Measurements from ENCODE around the gene AP3B1.

DNA sequence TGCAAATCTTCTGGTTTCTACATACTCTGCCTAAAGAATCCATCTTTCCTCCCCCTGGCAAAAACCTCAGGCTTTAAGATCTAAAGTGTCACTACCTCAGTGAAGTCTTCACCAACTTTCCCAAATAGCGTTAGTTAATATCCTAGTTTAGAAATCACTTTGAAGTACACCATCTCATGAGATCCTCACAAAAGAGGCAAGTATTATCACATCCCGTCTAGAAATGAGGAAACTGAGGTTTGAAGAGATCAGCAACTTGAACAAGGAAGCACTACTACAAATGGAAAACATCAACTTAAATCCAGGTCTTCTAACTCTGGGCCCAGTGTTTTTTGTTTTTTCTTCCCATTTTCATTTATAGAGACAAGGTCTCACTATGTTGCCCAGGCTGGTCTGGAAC, 4.6 kb downstream of the AP3B1 start:
- TF ChIP-seq EZH2 (IDR thresholded peaks at IDR 0.05; ENCODE audit: low read depth, low read length, severe bottlenecking), result no peak
- no peak for TF ChIP-seq POLR2A (IDR thresholded peaks at IDR 0.05; ENCODE audit: control extremely low read depth in 1 of 2, low read depth in 2 of 2, low read length in 2 of 2)
- TF ChIP-seq, protein P1, sequence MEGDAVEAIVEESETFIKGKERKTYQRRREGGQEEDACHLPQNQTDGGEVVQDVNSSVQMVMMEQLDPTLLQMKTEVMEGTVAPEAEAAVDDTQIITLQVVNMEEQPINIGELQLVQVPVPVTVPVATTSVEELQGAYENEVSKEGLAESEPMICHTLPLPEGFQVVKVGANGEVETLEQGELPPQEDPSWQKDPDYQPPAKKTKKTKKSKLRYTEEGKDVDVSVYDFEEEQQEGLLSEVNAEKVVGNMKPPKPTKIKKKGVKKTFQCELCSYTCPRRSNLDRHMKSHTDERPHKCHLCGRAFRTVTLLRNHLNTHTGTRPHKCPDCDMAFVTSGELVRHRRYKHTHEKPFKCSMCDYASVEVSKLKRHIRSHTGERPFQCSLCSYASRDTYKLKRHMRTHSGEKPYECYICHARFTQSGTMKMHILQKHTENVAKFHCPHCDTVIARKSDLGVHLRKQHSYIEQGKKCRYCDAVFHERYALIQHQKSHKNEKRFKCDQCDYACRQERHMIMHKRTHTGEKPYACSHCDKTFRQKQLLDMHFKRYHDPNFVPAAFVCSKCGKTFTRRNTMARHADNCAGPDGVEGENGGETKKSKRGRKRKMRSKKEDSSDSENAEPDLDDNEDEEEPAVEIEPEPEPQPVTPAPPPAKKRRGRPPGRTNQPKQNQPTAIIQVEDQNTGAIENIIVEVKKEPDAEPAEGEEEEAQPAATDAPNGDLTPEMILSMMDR (IDR thresholded peaks at IDR 0.05; ENCODE audit: control extremely low read depth in 1 of 3, insufficient read depth in 1 of 3, low read depth in 1 of 3, low read length in 3 of 3), result no peak
- no peak for TF ChIP-seq GTF2F1 (IDR thresholded peaks at IDR 0.05; ENCODE audit: borderline replicate concordance, low read depth, low read length)
- TF ChIP-seq SP1 (IDR thresholded peaks at IDR 0.05; ENCODE audit: low read depth, low read length), result no peak

Data from H1 (cell line).